Nephron (organoid): Measurements from ENCODE around the gene DCLRE1C.

Source experiments
- H3K27ac Mint-ChIP-seq, 3 experiments: 2 replicates each; pipeline ENCODE4 v1.8.0; 2020; ENCODE audit warnings: mixed read lengths in 3 of 3, mild to moderate bottlenecking in 2 of 3, moderate library complexity in 1 of 3
- H3K27me3 Mint-ChIP-seq: 2 replicates; pipeline ENCODE4 v1.8.0; 2021; ENCODE audit warnings: low read depth, mild to moderate bottlenecking, moderate library complexity, mixed read lengths
- H3K36me3 Mint-ChIP-seq: 2 replicates; pipeline ENCODE4 v1.8.0; 2020; ENCODE audit warnings: low read depth, mixed read lengths
- H3K4me1 Mint-ChIP-seq: 2 replicates; pipeline ENCODE4 v1.8.0; 2020; ENCODE audit warnings: mixed read lengths
- H3K4me3 Mint-ChIP-seq, 3 experiments: 2 replicates each; pipeline ENCODE4 v1.8.0; 2020; ENCODE audit warnings: mild to moderate bottlenecking in 3 of 3, mixed read lengths in 3 of 3, moderate library complexity in 2 of 3
- H3K9me3 Mint-ChIP-seq: 2 replicates; pipeline ENCODE4 v1.8.0; 2020; ENCODE audit warnings: mixed read lengths
- TF ChIP-seq, protein P1 (sequence below), 3 experiments: fragments of 200-600 bp; sonication (generic); IDR thresholded peaks; one replicate each; pipeline ENCODE4 v1.5.0; 2021; ENCODE audit warnings: antibody characterized with exemption in 3 of 3; ENCODE audit not compliant: unreplicated experiment in 3 of 3

DCLRE1C gene

DNA sequence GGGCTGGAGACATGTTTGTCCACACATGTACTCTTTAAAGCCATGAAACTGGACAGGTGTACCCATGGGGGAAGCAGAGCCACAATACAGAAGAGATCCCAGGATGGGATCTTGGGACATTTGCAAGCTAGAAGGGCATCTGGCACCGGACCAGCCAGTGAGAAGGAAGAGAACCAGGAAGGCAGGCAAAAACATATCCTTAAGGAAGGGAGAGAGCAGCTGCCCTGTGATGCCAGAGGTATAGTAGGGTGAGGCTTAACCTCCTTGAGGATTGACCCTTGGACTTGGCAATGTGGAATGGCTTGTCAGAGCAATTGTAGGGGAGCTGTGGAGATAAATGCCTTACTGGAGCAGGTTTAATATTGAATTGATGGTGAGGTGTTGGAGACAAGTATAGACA lies 93.1 kb downstream of the DCLRE1C start:
- no peaks in the 10 kb centered on the region for H3K27me3 Mint-ChIP-seq
- H3K27ac Mint-ChIP-seq, result no peak overlapping the region
- TF ChIP-seq, protein P1, sequence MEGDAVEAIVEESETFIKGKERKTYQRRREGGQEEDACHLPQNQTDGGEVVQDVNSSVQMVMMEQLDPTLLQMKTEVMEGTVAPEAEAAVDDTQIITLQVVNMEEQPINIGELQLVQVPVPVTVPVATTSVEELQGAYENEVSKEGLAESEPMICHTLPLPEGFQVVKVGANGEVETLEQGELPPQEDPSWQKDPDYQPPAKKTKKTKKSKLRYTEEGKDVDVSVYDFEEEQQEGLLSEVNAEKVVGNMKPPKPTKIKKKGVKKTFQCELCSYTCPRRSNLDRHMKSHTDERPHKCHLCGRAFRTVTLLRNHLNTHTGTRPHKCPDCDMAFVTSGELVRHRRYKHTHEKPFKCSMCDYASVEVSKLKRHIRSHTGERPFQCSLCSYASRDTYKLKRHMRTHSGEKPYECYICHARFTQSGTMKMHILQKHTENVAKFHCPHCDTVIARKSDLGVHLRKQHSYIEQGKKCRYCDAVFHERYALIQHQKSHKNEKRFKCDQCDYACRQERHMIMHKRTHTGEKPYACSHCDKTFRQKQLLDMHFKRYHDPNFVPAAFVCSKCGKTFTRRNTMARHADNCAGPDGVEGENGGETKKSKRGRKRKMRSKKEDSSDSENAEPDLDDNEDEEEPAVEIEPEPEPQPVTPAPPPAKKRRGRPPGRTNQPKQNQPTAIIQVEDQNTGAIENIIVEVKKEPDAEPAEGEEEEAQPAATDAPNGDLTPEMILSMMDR (IDR thresholded peaks at IDR 0.05; ENCODE audit: unreplicated experiment in 3 of 3), result no peak
- H3K4me3 Mint-ChIP-seq, result no peak overlapping the region
- H3K4me1 Mint-ChIP-seq, result no peaks in the 10 kb centered on the region
- H3K9me3 Mint-ChIP-seq, result no peaks in the 10 kb centered on the region
- peaks cover 27% of the 10 kb centered on the region for H3K36me3 Mint-ChIP-seq

DNA sequence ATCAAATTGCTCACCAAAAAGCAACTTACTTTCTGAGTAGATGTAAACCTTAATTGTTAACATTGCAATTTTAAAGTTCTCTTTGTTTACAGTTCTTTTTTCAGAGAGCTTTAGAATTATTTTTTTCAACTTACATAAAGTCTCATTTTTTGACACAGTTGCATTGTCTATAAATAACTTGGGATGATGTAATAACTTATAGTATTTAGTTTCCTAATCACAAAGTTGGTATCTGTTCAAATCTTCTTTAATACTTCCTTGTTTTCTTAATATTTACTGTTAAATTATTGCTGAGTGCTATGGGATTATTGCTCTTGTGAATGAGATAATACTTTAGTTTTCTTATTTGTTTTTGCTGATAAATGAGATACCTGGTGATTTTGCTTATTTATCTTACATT lies 94.1 kb downstream of the DCLRE1C start:
- TF ChIP-seq, protein P1 (IDR thresholded peaks at IDR 0.05; ENCODE audit: unreplicated experiment in 3 of 3), result no peak
- Mint-ChIP-seq H3K27ac (no peak overlapping the region), H3K4me3 (no peak overlapping the region), H3K36me3 (peaks cover 23% of the 10 kb centered on the region), H3K27me3 (no peaks in the 10 kb centered on the region), H3K4me1 (no peaks in the 10 kb centered on the region), H3K9me3 (no peaks in the 10 kb centered on the region)

DNA sequence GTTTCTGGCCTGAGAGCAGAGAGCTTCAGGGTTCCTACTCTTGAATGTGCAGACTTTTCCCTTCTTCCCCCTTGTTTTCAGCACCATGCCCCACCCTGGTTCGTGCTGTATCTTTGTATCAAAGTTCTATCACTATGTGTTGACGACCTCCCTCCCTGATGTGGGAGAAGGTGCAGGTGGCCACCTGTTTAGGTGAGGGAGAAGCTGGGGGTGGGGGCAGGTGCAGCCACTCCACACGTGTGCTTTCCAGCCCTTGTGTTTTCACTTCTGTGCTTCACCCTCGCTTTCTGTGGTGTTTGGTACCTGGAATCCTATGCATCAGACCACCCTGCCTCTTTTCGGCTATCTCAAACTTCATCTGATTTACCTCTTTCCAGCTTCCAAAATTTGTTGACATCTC lies 94.9 kb downstream of the DCLRE1C start:
- TF ChIP-seq, protein P1 (IDR thresholded peaks at IDR 0.05; ENCODE audit: unreplicated experiment in 3 of 3), result no peak
- no peak overlapping the region for H3K27ac Mint-ChIP-seq
- H3K9me3 Mint-ChIP-seq, result no peaks in the 10 kb centered on the region
- peaks cover 22% of the 10 kb centered on the region for H3K36me3 Mint-ChIP-seq
- H3K4me3 Mint-ChIP-seq, result no peak overlapping the region
- H3K27me3 Mint-ChIP-seq, result no peaks in the 10 kb centered on the region
- no peaks in the 10 kb centered on the region for H3K4me1 Mint-ChIP-seq

GRCh38 chr10:14858338-14858960 lies 95.4 kb downstream of the DCLRE1C start:
- H3K4me1 Mint-ChIP-seq, result no peaks in the 10 kb centered on the region
- peaks cover 19% of the 10 kb centered on the region for H3K36me3 Mint-ChIP-seq
- no peaks in the 10 kb centered on the region for H3K27me3 Mint-ChIP-seq
- H3K4me3 Mint-ChIP-seq, result no peak overlapping the region
- TF ChIP-seq, protein P1 (IDR thresholded peaks at IDR 0.05; ENCODE audit: unreplicated experiment in 3 of 3), result no peak
- H3K9me3 Mint-ChIP-seq, result no peaks in the 10 kb centered on the region
- no peak overlapping the region for H3K27ac Mint-ChIP-seq

DNA sequence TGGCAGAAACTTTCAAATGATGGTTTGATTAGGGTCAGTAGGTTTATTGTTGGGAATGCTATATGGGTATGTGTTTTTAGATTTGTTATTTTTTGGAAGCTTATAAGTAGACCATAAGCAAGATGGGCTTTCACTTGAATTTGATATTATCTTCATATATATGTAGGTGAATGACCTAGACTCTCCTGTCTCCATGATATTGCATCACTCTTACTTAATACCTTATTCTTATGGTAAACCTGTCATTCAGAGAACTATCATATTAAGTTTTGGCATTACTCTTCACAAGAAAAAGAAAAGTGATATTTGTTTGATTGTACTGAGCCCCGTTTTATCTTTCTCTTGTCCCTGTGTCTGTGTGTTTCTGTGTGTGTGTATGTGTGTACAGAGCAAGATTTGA lies 98.4 kb downstream of the DCLRE1C start:
- TF ChIP-seq, protein P1 (IDR thresholded peaks at IDR 0.05; ENCODE audit: unreplicated experiment in 3 of 3), result no peak
- H3K36me3 Mint-ChIP-seq, result peaks cover 21% of the 10 kb centered on the region
- no peak overlapping the region for H3K27ac Mint-ChIP-seq
- no peaks in the 10 kb centered on the region for H3K9me3 Mint-ChIP-seq
- no peaks in the 10 kb centered on the region for H3K27me3 Mint-ChIP-seq
- no peaks in the 10 kb centered on the region for H3K4me1 Mint-ChIP-seq
- H3K4me3 Mint-ChIP-seq, result no peak overlapping the region

- Mint-ChIP-seq H3K27me3 (no peaks in the 10 kb centered on the region), H3K4me3 (no peak overlapping the region), H3K36me3 (peaks cover 19% of the 10 kb centered on the region), H3K9me3 (no peaks in the 10 kb centered on the region), H3K27ac (no peak overlapping the region), H3K4me1 (no peaks in the 10 kb centered on the region)
- TF ChIP-seq, protein P1 (IDR thresholded peaks at IDR 0.05; ENCODE audit: unreplicated experiment in 3 of 3), result no peak
Measured at GRCh38 chr10:14852236-14852635, 101.7 kb downstream of the DCLRE1C start.
